K562 (cell line): ENCODE results near the gene IP6K1. TPM values are rescaled to one million over a fixed set of nuclear protein-coding genes. Genes with fewer than 3 reads are reported as not detected.
"Not testable (repeated sequence)": the region's sequence is repeated elsewhere in the genome, so short reads cannot be mapped to it uniquely, and the experiment has no call there.

Source experiments
- ATAC-seq: fragments of 200-7000 bp; cut with Tn5 transposase; 3 replicates; pipeline ENCODE4 v1.9.1; 2020; ENCODE audit warnings: moderate library complexity
- BruUV-seq: library from RNA; stranded (reverse); fragments of 400-500 nt; replicated peaks from 2 replicates; lab custom pipeline; 2021; lab: Mats Ljungman, UMichigan
- CTCF ChIA-PET: fragments of 300-600 bp; formaldehyde crosslinking; extraction: SDS; loops from one replicate; lab custom pipeline; 2021; ENCODE audit warnings: low intra/inter-chr PET ratio; lab: Yijun Ruan, JAX
- POLR2A ChIA-PET: fragments of 300-600, 350-650 bp; sonication (Branson Sonifier 250); formaldehyde crosslinking; extraction: SDS; loops from one replicate; lab custom pipeline; 2021; ENCODE audit warnings: antibody characterized with exemption, inconsistent platforms; lab: Yijun Ruan, JAX
- DNase-seq, 4 experiments: peaks; one replicate each; pipeline versions ENCODE4 v3.0.0 to v3.0.0-alpha.2; 2011 to 2018; ENCODE audit warnings: low spot score in 3 of 4, mixed read lengths in 3 of 4; ENCODE audit errors: extremely low read depth in 1 of 4
- FAIRE-seq: peaks from 2 replicates; lab custom pipeline; 2011; peaks lifted over from hg19 to GRCh38; lab: Jason Lieb, UNC
- H2AFZ ChIP-seq: 2 replicates; pipeline ENCODE4 v1.6.0; 2011; ENCODE audit warnings: low read depth, low read length, control low read depth, inconsistent platforms
- H3K27ac ChIP-seq: fragments of 200-600 bp; 3 replicates; pipeline ENCODE4 v1.8.0; 2011; ENCODE audit warnings: low read depth, mild to moderate bottlenecking, control low read depth, inconsistent platforms, low read length, moderate library complexity, mixed read lengths; ENCODE audit errors: extremely low read depth
- H3K27me3 ChIP-seq, 2 experiments: fragments of 300-600 bp in 1 of 2; 2 replicates in 1 of 2; 3 replicates in 1 of 2; pipeline versions ENCODE4 v1.6.0 to v1.8.0; 2011; ENCODE audit warnings: inconsistent platforms in 2 of 2, low read length in 2 of 2, mild to moderate bottlenecking in 1 of 2, mixed read lengths in 1 of 2, moderate library complexity in 1 of 2; ENCODE audit not compliant: control insufficient read depth in 2 of 2, insufficient read depth in 2 of 2
- H3K36me3 ChIP-seq: fragments of 300-600 bp; 3 replicates; pipeline ENCODE4 v1.8.0; 2011; ENCODE audit warnings: mild to moderate bottlenecking, low read length, inconsistent platforms; ENCODE audit not compliant: control insufficient read depth, insufficient read depth
- H3K4me1 ChIP-seq, 2 experiments: fragments of 200-600 bp in 1 of 2; replicated peaks in 1 of 2; 2 replicates in 1 of 2; 3 replicates in 1 of 2; pipeline versions ENCODE4 v1.5.1 to v1.8.0; 2011; ENCODE audit warnings: inconsistent platforms in 2 of 2, low read length in 2 of 2, mild to moderate bottlenecking in 1 of 2, mixed read lengths in 1 of 2, moderate library complexity in 1 of 2; ENCODE audit not compliant: control insufficient read depth in 2 of 2, insufficient read depth in 2 of 2
- H3K4me2 ChIP-seq: 2 replicates; pipeline ENCODE4 v1.6.1; 2011; ENCODE audit warnings: low read length, control low read depth, inconsistent platforms, mixed read lengths; ENCODE audit not compliant: insufficient read depth
- H3K4me3 ChIP-seq: fragments of 200-600 bp; sonication (generic), shearing (Covaris generic); 2 replicates; pipeline ENCODE4 v1.5.1; 2016; ENCODE audit warnings: control low read depth, inconsistent platforms
- H3K79me2 ChIP-seq: fragments of 200-600 bp; 3 replicates; pipeline ENCODE4 v1.8.0; 2011; ENCODE audit warnings: low read length, inconsistent platforms; ENCODE audit not compliant: control insufficient read depth, insufficient read depth
- H3K9ac ChIP-seq, 2 experiments: 2 replicates each; pipeline versions ENCODE4 v1.6.0 to v1.6.1; 2011; ENCODE audit warnings: low read depth in 2 of 2, low read length in 2 of 2, control low read depth in 1 of 2, inconsistent platforms in 1 of 2, mild to moderate bottlenecking in 1 of 2, mixed read lengths in 1 of 2; ENCODE audit not compliant: insufficient read depth in 1 of 2
- H3K9me1 ChIP-seq: one replicate; pipeline ENCODE4 v1.6.0; 2011; ENCODE audit warnings: inconsistent platforms, mild to moderate bottlenecking, low read length, moderate library complexity; ENCODE audit not compliant: control insufficient read depth, insufficient read depth
- H3K9me3 ChIP-seq: replicated peaks from 2 replicates; pipeline ENCODE4 v1.5.1; 2011; ENCODE audit warnings: low read depth, low read length, inconsistent platforms; ENCODE audit not compliant: control insufficient read depth, insufficient read depth
- H4K20me1 ChIP-seq: replicated peaks from 2 replicates; pipeline ENCODE4 v1.6.1; 2011; ENCODE audit warnings: low read length, inconsistent platforms, mixed read lengths; ENCODE audit not compliant: control insufficient read depth, insufficient read depth
- CCNT2 ChIP-seq: IDR thresholded peaks from 2 replicates; pipeline ENCODE4 v1.6.1; 2011; ENCODE audit warnings: borderline replicate concordance, low read depth, mild to moderate bottlenecking, moderate library complexity, mixed read lengths, low read length; ENCODE audit not compliant: insufficient read length; ENCODE audit errors: extremely low read depth
- EP300 ChIP-seq: IDR thresholded peaks from 2 replicates; pipeline ENCODE4 v1.6.1; 2012; ENCODE audit warnings: low read length, improper control_type of control experiment
- POLR2AphosphoS5 ChIP-seq: IDR thresholded peaks from 2 replicates; pipeline ENCODE4 v1.6.1; 2011; ENCODE audit warnings: mild to moderate bottlenecking, low read depth, low read length, moderate library complexity; ENCODE audit not compliant: control insufficient read depth, insufficient read depth
- RCOR1 ChIP-seq, 2 experiments: IDR thresholded peaks; 2 replicates each; pipeline ENCODE4 v1.6.1; 2012; ENCODE audit warnings: low read depth in 2 of 2, low read length in 2 of 2, borderline replicate concordance in 1 of 2, improper control_type of control experiment in 1 of 2
- TAF1 ChIP-seq: IDR thresholded peaks from 2 replicates; pipeline ENCODE4 v1.6.1; 2011; ENCODE audit warnings: mild to moderate bottlenecking, low read length, moderate library complexity; ENCODE audit not compliant: insufficient read depth, control insufficient read depth, severe bottlenecking; ENCODE audit errors: extremely low read depth
- YY1 ChIP-seq, 3 experiments: IDR thresholded peaks; 2 replicates each; pipeline ENCODE4 v1.6.1; 2011; ENCODE audit warnings: low read length in 2 of 3, mild to moderate bottlenecking in 2 of 3, moderate library complexity in 2 of 3, borderline replicate concordance in 1 of 3, control low read depth in 1 of 3, low read depth in 1 of 3; ENCODE audit not compliant: insufficient read depth in 3 of 3, insufficient replicate concordance in 2 of 3, control insufficient read depth in 1 of 3, insufficient read length in 1 of 3; ENCODE audit errors: extremely low read depth in 1 of 3
- ZBTB7A ChIP-seq: IDR thresholded peaks from 2 replicates; pipeline ENCODE4 v1.6.1; 2011; ENCODE audit warnings: low read depth, mild to moderate bottlenecking, low read length, moderate library complexity, borderline replicate concordance; ENCODE audit not compliant: control insufficient read depth
- WGBS: fragments of 100-300 bp; shearing (Covaris generic); methylation state at CpG from one replicate; pipeline ENCODE4 v1.1.6; 2016; ENCODE audit warnings: low coverage, mixed read lengths; ENCODE audit not compliant: insufficient coverage; ENCODE audit errors: missing lambda C conversion rate; 5-methylcytosine and 5-hydroxymethylcytosine counted together
- in situ Hi-C: fragments of 300-500 bp; cut with MboI; formaldehyde crosslinking; loops from 4 replicates; pipeline ENCODE4 v1.15.0; 2018; ENCODE audit warnings: inconsistent platforms, mixed read lengths
- intact Hi-C: fragments of 100-400 bp; cut with micrococcal nuclease; formaldehyde crosslinking; loops from 2 replicates; pipeline ENCODE4 v1.14.2; 2022
- polyA plus RNA-seq, 8 experiments: library from polyadenylated mRNA; depleted of rRNA in 4 of 8; stranded (reverse) in 5 of 8; unstranded in 3 of 8; fragments of >200 nt; fragmentation: Nextera tagmentation in 2 of 8; fragmentation: Illumina TruSeq in 1 of 8; extraction: Ambion mirVana in 2 of 8; extraction: Trizol in 1 of 8; gene quantifications; 2 replicates each; pipeline versions ENCODE4 v1.2.1 to v1.2.3, GENCODE V29; 2011 to 2014; ENCODE audit warnings: inconsistent platforms in 1 of 8, missing spikeins in 1 of 8
- total RNA-seq, 7 experiments: library from RNA; depleted of rRNA in 6 of 7; stranded (reverse); fragments of >200 nt in 6 of 7; fragmentation: Illumina TruSeq in 2 of 7; extraction: Trizol in 2 of 7; gene quantifications; 2 replicates each; pipeline versions ENCODE4 v1.2.1 to v1.2.3, GENCODE V29; 2011 to 2021; ENCODE audit warnings: low replicate concordance in 1 of 7

Gene IP6K1
- total and polyA plus RNA-seq, 9 of the 15 experiments (the other 6 are each of a cell fraction or from before 2014, with no cell fraction given): 0.46 to 29.2 (median 13.1) TPM

DNA sequence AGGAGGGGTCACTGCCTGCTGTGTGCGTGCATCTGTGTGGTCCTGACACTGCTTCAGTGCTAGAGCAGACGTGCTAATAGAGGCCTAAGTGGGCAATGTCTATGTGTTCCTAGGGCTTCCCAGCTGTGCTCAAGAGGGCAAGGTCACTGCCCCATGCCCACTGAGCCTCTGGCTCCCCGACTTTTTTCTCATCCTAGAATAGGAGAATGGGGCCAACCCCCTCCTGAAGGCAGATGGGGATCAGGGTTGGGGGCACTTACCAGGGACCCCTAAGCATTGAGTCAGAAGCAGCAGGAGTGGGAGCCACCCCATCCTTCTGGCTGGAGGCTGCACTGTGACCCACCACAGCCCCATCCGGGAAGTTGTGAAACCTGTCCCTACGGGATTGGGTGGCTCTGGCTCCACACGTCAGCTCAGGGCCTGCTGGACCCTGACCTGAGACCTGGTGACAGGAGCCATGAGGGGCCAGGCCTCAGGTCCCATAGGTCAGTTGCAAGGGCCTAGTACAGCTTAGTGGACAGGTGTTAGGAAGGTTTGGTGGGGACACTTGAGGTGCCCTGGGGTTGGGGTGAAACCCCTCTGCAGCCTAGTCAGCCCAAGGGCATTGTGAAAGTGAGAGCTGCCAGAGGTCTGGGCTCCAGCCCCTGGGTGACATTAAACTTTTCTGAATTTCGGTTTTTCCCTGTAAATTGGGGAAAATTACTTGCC, 97.8 kb downstream of the IP6K1 start:
- H3K27me3 ChIP-seq, FAIRE-seq, in situ Hi-C loops, CTCF ChIA-PET, H3K9me3 ChIP-seq, H3K36me3 ChIP-seq, intact Hi-C loops, POLR2A ChIA-PET, H3K9me1 ChIP-seq, H4K20me1 ChIP-seq, BruUV-seq: not testable (repeated sequence)
- Histone ChIP-seq H2AFZ (0 out of 2 replicates have a peak overlapping the region, but pooled peaks have one; percentile 48), H3K4me1 (peaks cover 6 to 33% of the 10 kb centered on the region in 2 experiments; a peak in 4 of 5 replicates), H3K79me2 (peaks cover 22% of the 10 kb centered on the region), H3K27ac (peak overlapping the region; percentile 87), H3K4me3 (peak overlapping the region; percentile 66), H3K9ac (peak overlapping the region; percentile 72 to 94), H3K4me2 (peak overlapping the region; percentile 81)
- 0 out of 2 replicates have a peak, but pooled peaks have one; percentile 11 for TF ChIP-seq POLR2AphosphoS5
- 0 out of 2 replicates have a peak, but pooled peaks have one; percentile 54 for TF ChIP-seq EP300
- peak; percentile 33; the same call in 1 of the 2 replicates for TF ChIP-seq ZBTB7A
- TF ChIP-seq YY1 (IDR thresholded peaks at IDR 0.05; ENCODE audit: borderline replicate concordance in 1 of 3, control insufficient read depth in 1 of 3, extremely low read depth in 1 of 3, insufficient read depth in 3 of 3, insufficient read length in 1 of 3, insufficient replicate concordance in 2 of 3, low read depth in 1 of 3, low read length in 2 of 3): peak in 1 of 3 experiments; percentile 4
- TF ChIP-seq TAF1: peak; percentile 11
- TF ChIP-seq CCNT2: peak; percentile 1
- TF ChIP-seq RCOR1 (IDR thresholded peaks at IDR 0.05; ENCODE audit: borderline replicate concordance in 1 of 2, low read depth in 2 of 2, low read length in 2 of 2): peak in 1 of 2 experiments; percentile 10; a peak in 1 of 4 replicates
- DNase-seq (peak; percentile 38 to 57 (median 44)), ATAC-seq (peak; percentile 43)
- 33% methylated on average over 7 of the region's 7 CpGs for WGBS
